ENCODE data around the gene LAMA3.

Gene LAMA3

DNA sequence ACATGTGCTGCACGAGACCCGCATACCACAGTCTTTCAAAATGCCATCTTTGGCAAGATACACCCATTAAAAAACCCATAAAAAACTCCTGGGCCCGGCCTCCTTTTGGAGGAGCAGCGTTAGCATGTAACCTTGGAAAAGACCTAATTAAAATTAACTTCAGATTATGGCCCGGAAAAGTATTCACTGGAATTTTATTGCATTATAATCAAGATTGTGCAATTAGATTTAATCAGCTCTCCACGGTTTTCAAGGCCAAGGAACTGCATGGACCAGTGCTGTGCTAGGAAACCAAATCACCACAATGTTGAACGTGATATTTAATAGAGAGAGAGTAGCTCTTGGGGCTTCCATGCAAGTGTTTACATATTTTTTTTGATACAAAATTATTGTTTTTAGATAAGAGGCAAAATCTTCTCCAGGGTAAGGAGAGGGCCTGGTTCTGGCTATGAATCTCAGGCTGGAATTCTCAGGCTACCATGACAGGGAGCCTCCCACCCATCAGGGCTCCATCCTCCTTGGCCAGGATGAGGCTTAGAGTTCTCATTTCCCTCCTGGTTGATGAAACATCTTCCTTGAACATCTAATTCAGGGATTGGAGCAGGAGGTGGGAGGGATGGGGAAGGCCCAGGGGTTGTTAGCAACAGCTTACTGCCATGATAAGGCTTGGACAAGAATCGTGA is 243.3 kb downstream of the LAMA3 start:
- H3K27me3 ChIP-seq (ENCODE audit: control insufficient read depth, insufficient read depth, low read length), result no peaks in the 10 kb centered on the region
- H3K9ac ChIP-seq (ENCODE audit: low read depth, low read length), result no peak overlapping the region
- no peak overlapping the region for H3K27ac ChIP-seq (ENCODE audit: low read depth, low read length)
- H3K4me3 ChIP-seq (ENCODE audit: low read depth, low read length), result no peak overlapping the region
- H3K36me3 ChIP-seq (ENCODE audit: control insufficient read depth, insufficient read depth, low read length), result no peaks in the 10 kb centered on the region
- H3K9me3 ChIP-seq (ENCODE audit: control insufficient read depth, insufficient read depth, low read length), result no peaks in the 10 kb centered on the region
- no peaks in the 10 kb centered on the region for H3K4me1 ChIP-seq (ENCODE audit: control insufficient read depth, insufficient read depth, low read length)

- Histone ChIP-seq H3K4me3 (ENCODE audit: low read depth, low read length) (no peak overlapping the region), H3K27me3 (ENCODE audit: control insufficient read depth, insufficient read depth, low read length) (no peaks in the 10 kb centered on the region), H3K27ac (ENCODE audit: low read depth, low read length) (no peak overlapping the region), H3K36me3 (ENCODE audit: control insufficient read depth, insufficient read depth, low read length) (no peaks in the 10 kb centered on the region), H3K9me3 (ENCODE audit: control insufficient read depth, insufficient read depth, low read length) (no peaks in the 10 kb centered on the region), H3K9ac (ENCODE audit: low read depth, low read length) (no peak overlapping the region), H3K4me1 (ENCODE audit: control insufficient read depth, insufficient read depth, low read length) (no peaks in the 10 kb centered on the region)
These were observed 244.2 kb downstream of the LAMA3 start for GRCh38 chr18:23933407-23933806.

GRCh38 chr18:23934252-23934651 is 245.0 kb downstream of the LAMA3 start:
- H3K9me3 ChIP-seq (ENCODE audit: control insufficient read depth, insufficient read depth, low read length), result no peaks in the 10 kb centered on the region
- no peaks in the 10 kb centered on the region for H3K36me3 ChIP-seq (ENCODE audit: control insufficient read depth, insufficient read depth, low read length)
- H3K27ac ChIP-seq (ENCODE audit: low read depth, low read length), result no peak overlapping the region
- no peak overlapping the region for H3K4me3 ChIP-seq (ENCODE audit: low read depth, low read length)
- no peaks in the 10 kb centered on the region for H3K27me3 ChIP-seq (ENCODE audit: control insufficient read depth, insufficient read depth, low read length)
- no peak overlapping the region for H3K9ac ChIP-seq (ENCODE audit: low read depth, low read length)
- H3K4me1 ChIP-seq (ENCODE audit: control insufficient read depth, insufficient read depth, low read length), result no peaks in the 10 kb centered on the region

DNA sequence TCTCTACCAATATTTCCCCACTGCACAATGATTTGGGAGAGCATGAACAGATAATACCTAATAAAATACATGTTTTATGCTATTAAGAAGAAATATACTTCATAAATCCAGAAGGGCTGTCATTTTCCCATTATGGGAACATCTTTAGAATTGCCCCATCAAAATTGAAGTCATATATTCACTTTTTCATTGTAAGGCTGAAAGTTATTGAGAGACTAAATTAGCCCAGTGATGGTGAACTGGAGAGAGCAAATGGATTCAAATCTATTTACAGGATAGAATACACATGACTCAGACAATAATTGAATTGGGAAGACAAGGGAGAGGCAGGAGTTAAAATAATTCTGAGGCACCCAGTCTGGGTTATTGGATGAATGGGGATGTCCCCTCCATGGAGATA is 245.6 kb downstream of the LAMA3 start:
- H3K27ac ChIP-seq (ENCODE audit: low read depth, low read length), result no peak overlapping the region
- H3K4me3 ChIP-seq (ENCODE audit: low read depth, low read length), result no peak overlapping the region
- H3K36me3 ChIP-seq (ENCODE audit: control insufficient read depth, insufficient read depth, low read length), result no peaks in the 10 kb centered on the region
- no peaks in the 10 kb centered on the region for H3K9me3 ChIP-seq (ENCODE audit: control insufficient read depth, insufficient read depth, low read length)
- H3K9ac ChIP-seq (ENCODE audit: low read depth, low read length), result no peak overlapping the region
- no peaks in the 10 kb centered on the region for H3K4me1 ChIP-seq (ENCODE audit: control insufficient read depth, insufficient read depth, low read length)
- H3K27me3 ChIP-seq (ENCODE audit: control insufficient read depth, insufficient read depth, low read length), result no peaks in the 10 kb centered on the region

GRCh38 chr18:23935804-23936203 is 246.6 kb downstream of the LAMA3 start:
- Histone ChIP-seq H3K36me3 (ENCODE audit: control insufficient read depth, insufficient read depth, low read length) (no peaks in the 10 kb centered on the region), H3K27me3 (ENCODE audit: control insufficient read depth, insufficient read depth, low read length) (no peaks in the 10 kb centered on the region)

GRCh38 chr18:23936381-23936958 is 247.2 kb downstream of the LAMA3 start:
- H3K36me3 ChIP-seq (ENCODE audit: control insufficient read depth, insufficient read depth, low read length), result no peaks in the 10 kb centered on the region
- no peaks in the 10 kb centered on the region for H3K4me1 ChIP-seq (ENCODE audit: control insufficient read depth, insufficient read depth, low read length)
- H3K9me3 ChIP-seq (ENCODE audit: control insufficient read depth, insufficient read depth, low read length), result no peaks in the 10 kb centered on the region
- no peak overlapping the region for H3K9ac ChIP-seq (ENCODE audit: low read depth, low read length)
- no peaks in the 10 kb centered on the region for H3K27me3 ChIP-seq (ENCODE audit: control insufficient read depth, insufficient read depth, low read length)
- no peak overlapping the region for H3K4me3 ChIP-seq (ENCODE audit: low read depth, low read length)
- H3K27ac ChIP-seq (ENCODE audit: low read depth, low read length), result no peak overlapping the region

More at GRCh38 chr18:23935804-23936203, 246.6 kb downstream of the LAMA3 start:
- Histone ChIP-seq H3K4me1 (ENCODE audit: control insufficient read depth, insufficient read depth, low read length) (no peaks in the 10 kb centered on the region), H3K9me3 (ENCODE audit: control insufficient read depth, insufficient read depth, low read length) (no peaks in the 10 kb centered on the region), H3K9ac (ENCODE audit: low read depth, low read length) (no peak overlapping the region), H3K27ac (ENCODE audit: low read depth, low read length) (no peak overlapping the region), H3K4me3 (ENCODE audit: low read depth, low read length) (no peak overlapping the region)

GRCh38 chr18:23938043-23938756 is 248.9 kb downstream of the LAMA3 start:
- Histone ChIP-seq H3K36me3 (ENCODE audit: control insufficient read depth, insufficient read depth, low read length) (no peaks in the 10 kb centered on the region), H3K9ac (ENCODE audit: low read depth, low read length) (no peak overlapping the region), H3K27ac (ENCODE audit: low read depth, low read length) (no peak overlapping the region), H3K4me3 (ENCODE audit: low read depth, low read length) (no peak overlapping the region), H3K9me3 (ENCODE audit: control insufficient read depth, insufficient read depth, low read length) (no peaks in the 10 kb centered on the region), H3K4me1 (ENCODE audit: control insufficient read depth, insufficient read depth, low read length) (peaks cover 6% of the 10 kb centered on the region), H3K27me3 (ENCODE audit: control insufficient read depth, insufficient read depth, low read length) (no peaks in the 10 kb centered on the region)

DNA sequence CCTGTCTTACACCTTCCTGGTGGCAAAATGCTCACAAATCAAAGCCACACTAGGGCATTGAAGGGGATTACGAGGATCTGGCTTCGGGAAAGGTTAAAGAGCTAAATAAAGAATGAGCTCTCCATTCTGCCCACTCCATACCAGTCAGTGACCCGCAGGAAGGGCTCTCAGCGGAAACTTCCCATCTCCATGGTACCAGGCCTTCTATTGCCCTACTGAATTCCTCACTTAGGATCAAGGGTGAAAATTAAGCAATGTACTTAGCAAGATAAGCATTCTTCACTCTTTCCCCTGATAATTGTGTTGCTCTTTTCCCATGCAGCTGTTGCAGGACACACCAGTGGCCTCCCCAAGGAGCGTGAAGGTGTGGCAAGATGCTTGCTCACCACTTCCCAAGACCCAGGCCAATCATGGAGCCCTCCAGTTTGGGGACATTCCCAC is 249.7 kb downstream of the LAMA3 start:
- H3K4me1 ChIP-seq (ENCODE audit: control insufficient read depth, insufficient read depth, low read length), result peaks cover 6% of the 10 kb centered on the region
- H3K4me3 ChIP-seq (ENCODE audit: low read depth, low read length), result no peak overlapping the region
- H3K9me3 ChIP-seq (ENCODE audit: control insufficient read depth, insufficient read depth, low read length), result no peaks in the 10 kb centered on the region
- H3K36me3 ChIP-seq (ENCODE audit: control insufficient read depth, insufficient read depth, low read length), result no peaks in the 10 kb centered on the region
- no peak overlapping the region for H3K27ac ChIP-seq (ENCODE audit: low read depth, low read length)
- no peak overlapping the region for H3K9ac ChIP-seq (ENCODE audit: low read depth, low read length)
- no peaks in the 10 kb centered on the region for H3K27me3 ChIP-seq (ENCODE audit: control insufficient read depth, insufficient read depth, low read length)

DNA sequence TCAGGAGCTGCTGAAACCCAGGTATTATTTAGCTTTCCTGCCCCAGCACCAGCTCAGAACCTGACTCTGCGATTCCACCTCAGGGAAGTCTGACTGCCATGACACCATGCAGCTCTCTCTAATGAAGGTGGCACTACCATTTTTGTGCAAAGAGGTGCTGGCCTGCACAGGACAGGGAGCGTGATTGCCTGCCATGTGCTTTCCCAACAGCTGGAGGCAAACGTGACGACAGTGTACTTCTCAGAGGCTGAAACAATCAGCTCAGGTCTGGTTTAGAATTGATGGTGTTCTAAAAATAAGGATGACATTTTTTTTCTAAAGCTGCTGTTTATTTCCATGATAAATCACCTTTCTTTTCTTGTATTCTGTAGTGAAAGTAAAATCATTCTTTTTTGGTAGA is 250.1 kb downstream of the LAMA3 start:
- H3K9ac ChIP-seq (ENCODE audit: low read depth, low read length), result no peak overlapping the region
- H3K36me3 ChIP-seq (ENCODE audit: control insufficient read depth, insufficient read depth, low read length), result no peaks in the 10 kb centered on the region
- no peaks in the 10 kb centered on the region for H3K9me3 ChIP-seq (ENCODE audit: control insufficient read depth, insufficient read depth, low read length)
- no peak overlapping the region for H3K4me3 ChIP-seq (ENCODE audit: low read depth, low read length)
- H3K4me1 ChIP-seq (ENCODE audit: control insufficient read depth, insufficient read depth, low read length), result peaks cover 6% of the 10 kb centered on the region
- no peaks in the 10 kb centered on the region for H3K27me3 ChIP-seq (ENCODE audit: control insufficient read depth, insufficient read depth, low read length)
- no peak overlapping the region for H3K27ac ChIP-seq (ENCODE audit: low read depth, low read length)

- Histone ChIP-seq H3K27ac (ENCODE audit: low read depth, low read length) (no peak overlapping the region), H3K4me3 (ENCODE audit: low read depth, low read length) (no peak overlapping the region), H3K36me3 (ENCODE audit: control insufficient read depth, insufficient read depth, low read length) (no peaks in the 10 kb centered on the region), H3K9ac (ENCODE audit: low read depth, low read length) (no peak overlapping the region), H3K4me1 (ENCODE audit: control insufficient read depth, insufficient read depth, low read length) (peaks cover 6% of the 10 kb centered on the region), H3K9me3 (ENCODE audit: control insufficient read depth, insufficient read depth, low read length) (no peaks in the 10 kb centered on the region), H3K27me3 (ENCODE audit: control insufficient read depth, insufficient read depth, low read length) (no peaks in the 10 kb centered on the region)
These were observed 250.6 kb downstream of the LAMA3 start for GRCh38 chr18:23939896-23940295.

- Histone ChIP-seq H3K9ac (ENCODE audit: low read depth, low read length) (no peak overlapping the region), H3K4me3 (ENCODE audit: low read depth, low read length) (no peak overlapping the region), H3K36me3 (ENCODE audit: control insufficient read depth, insufficient read depth, low read length) (no peaks in the 10 kb centered on the region), H3K9me3 (ENCODE audit: control insufficient read depth, insufficient read depth, low read length) (no peaks in the 10 kb centered on the region), H3K4me1 (ENCODE audit: control insufficient read depth, insufficient read depth, low read length) (peaks cover 6% of the 10 kb centered on the region), H3K27ac (ENCODE audit: low read depth, low read length) (no peak overlapping the region), H3K27me3 (ENCODE audit: control insufficient read depth, insufficient read depth, low read length) (no peaks in the 10 kb centered on the region)
These were observed 252.5 kb downstream of the LAMA3 start for GRCh38 chr18:23941791-23942190.

Measured in HUES48 (cell line).